HCT116 (cell line): ENCODE measurements around the gene ATP13A2. TPM values are rescaled to one million over a fixed set of nuclear protein-coding genes. Genes with fewer than 3 reads are reported as not detected.

Experiments
- ATAC-seq: fragments of 200-7000 bp; cut with Tn5 transposase; 2 replicates; pipeline ENCODE4 v1.9.1; 2020; ENCODE audit warnings: mild to moderate bottlenecking, moderate library complexity
- BruUV-seq: library from RNA; stranded (reverse); fragments of 400-500 nt; replicated peaks from 2 replicates; lab custom pipeline; 2021; lab: Mats Ljungman, UMichigan
- CTCF ChIA-PET: fragments of 300-600 bp; sonication (Branson Sonifier 250); formaldehyde crosslinking; loops from one replicate; lab custom pipeline; 2021; ENCODE audit warnings: antibody characterized with exemption; lab: Charles Lee
- POLR2A ChIA-PET: fragments of 300-600, 350-600 bp; sonication (Branson Sonifier 250); formaldehyde crosslinking; loops from one replicate; lab custom pipeline; 2021; ENCODE audit warnings: antibody characterized with exemption; lab: Charles Lee
- RAD21 ChIA-PET, 2 experiments: fragments of 300-600 bp; sonication (Branson Sonifier 250); formaldehyde crosslinking; loops; one replicate each; lab custom pipeline; 2023; ENCODE audit warnings: low total read pairs in 2 of 2; ENCODE audit not compliant: uncharacterized antibody in 2 of 2, unreplicated experiment in 2 of 2, low non-redundant PET in 1 of 2; lab: Charles Lee
- DNase-seq: peaks from one replicate; pipeline ENCODE4 v3.0.0-alpha.2; 2010; ENCODE audit warnings: low read depth, low spot score
- H2AFZ ChIP-seq: fragments of 200-600 bp; shearing (Covaris generic), sonication (generic); 2 replicates; pipeline ENCODE4 v1.6.1; 2017; ENCODE audit warnings: low read depth, mixed run types, mixed read lengths, antibody characterized with exemption, low read length; ENCODE audit not compliant: poor library complexity, severe bottlenecking
- H3K27ac ChIP-seq: 2 replicates; pipeline ENCODE4 v1.5.1; 2012; ENCODE audit warnings: low read depth, low read length
- H3K27me3 ChIP-seq: fragments of 200-600 bp; sonication (generic); 2 replicates; pipeline ENCODE4 v1.6.1; 2016; ENCODE audit warnings: mixed run types, low read length, mixed read lengths; ENCODE audit not compliant: insufficient read depth
- H3K36me3 ChIP-seq, 2 experiments: fragments of 200-500 bp in 1 of 2; fragments of 200-600 bp in 1 of 2; sonication (Bioruptor generic) in 1 of 2; sonication (generic) in 1 of 2; 2 replicates each; pipeline versions ENCODE4 v1.5.1 to v1.6.1; 2014 to 2016; ENCODE audit warnings: low read length in 2 of 2, inconsistent platforms in 1 of 2, mixed read lengths in 1 of 2, mixed run types in 1 of 2; ENCODE audit not compliant: insufficient read depth in 2 of 2, control insufficient read depth in 1 of 2
- H3K4me1 ChIP-seq, 2 experiments: fragments of 200-600 bp in 1 of 2; sonication (generic) in 1 of 2; 2 replicates each; pipeline versions ENCODE4 v1.5.1 to v1.6.1; 2012 to 2017; ENCODE audit warnings: low read length in 2 of 2, inconsistent platforms in 1 of 2, mild to moderate bottlenecking in 1 of 2, mixed read lengths in 1 of 2, mixed run types in 1 of 2, moderate library complexity in 1 of 2; ENCODE audit not compliant: insufficient read depth in 2 of 2, control insufficient read depth in 1 of 2
- H3K4me2 ChIP-seq: fragments of 200-600 bp; sonication (generic); 2 replicates; pipeline ENCODE4 v1.6.1; 2017; ENCODE audit warnings: mixed run types, low read length, mixed read lengths
- H3K4me3 ChIP-seq, 2 experiments: fragments of 200-600 bp in 1 of 2; sonication (generic) in 1 of 2; replicated peaks in 1 of 2; 2 replicates each; pipeline ENCODE4 v1.5.1; 2011 to 2016; ENCODE audit warnings: low read length in 2 of 2, control low read depth in 1 of 2, low read depth in 1 of 2, mild to moderate bottlenecking in 1 of 2, mixed read lengths in 1 of 2, mixed run types in 1 of 2
- H3K79me2 ChIP-seq: fragments of 200-600 bp; sonication (generic); 2 replicates; pipeline ENCODE4 v1.6.1; 2017; ENCODE audit warnings: mild to moderate bottlenecking, mixed run types, low read length, moderate library complexity, mixed read lengths; ENCODE audit not compliant: insufficient read depth
- H3K9ac ChIP-seq: fragments of 200-600 bp; sonication (generic); 2 replicates; pipeline ENCODE4 v1.6.1; 2016; ENCODE audit warnings: low read length, mixed read lengths
- H3K9me2 ChIP-seq: fragments of 200-600 bp; sonication (generic), shearing (Covaris generic); 2 replicates; pipeline ENCODE4 v1.6.1; 2017; ENCODE audit warnings: mixed run types, mild to moderate bottlenecking, moderate library complexity; ENCODE audit not compliant: insufficient read depth
- H3K9me3 ChIP-seq, 2 experiments: fragments of 200-500 bp in 1 of 2; fragments of 200-600 bp in 1 of 2; sonication (Bioruptor generic) in 1 of 2; sonication (generic) in 1 of 2; 2 replicates each; pipeline ENCODE4 v1.6.1; 2014 to 2017; ENCODE audit warnings: low read length in 2 of 2, mixed read lengths in 2 of 2, inconsistent platforms in 1 of 2, low read depth in 1 of 2, mild to moderate bottlenecking in 1 of 2, mixed run types in 1 of 2, moderate library complexity in 1 of 2; ENCODE audit not compliant: control insufficient read depth in 1 of 2, insufficient read depth in 1 of 2
- H4K20me1 ChIP-seq: fragments of 200-600 bp; sonication (generic), shearing (Covaris generic); 2 replicates; pipeline ENCODE4 v1.6.1; 2017; ENCODE audit warnings: mixed run types, mild to moderate bottlenecking, moderate library complexity; ENCODE audit not compliant: insufficient read depth
- CEBPB ChIP-seq: IDR thresholded peaks from 2 replicates; pipeline ENCODE4 v1.6.1; 2012; ENCODE audit warnings: low read depth
- EGR1 ChIP-seq: IDR thresholded peaks from 2 replicates; pipeline ENCODE4 v1.6.1; 2012; ENCODE audit warnings: low read depth
- ELF1 ChIP-seq: IDR thresholded peaks from 2 replicates; pipeline ENCODE4 v1.6.1; 2012; ENCODE audit warnings: low read depth, borderline replicate concordance
- EZH2 ChIP-seq: fragments of 200-600 bp; sonication (generic); IDR thresholded peaks from 2 replicates; pipeline ENCODE4 v1.6.1; 2017; ENCODE audit warnings: antibody characterized with exemption, mixed run types
- EZH2phosphoT487 ChIP-seq: fragments of 200-600 bp; IDR thresholded peaks from 2 replicates; pipeline ENCODE4 v1.6.1; 2018; ENCODE audit warnings: antibody characterized with exemption, borderline replicate concordance
- FOSL1 ChIP-seq: IDR thresholded peaks from 2 replicates; pipeline ENCODE4 v1.6.1; 2012; ENCODE audit warnings: low read depth
- JUND ChIP-seq: IDR thresholded peaks from 2 replicates; pipeline ENCODE4 v1.6.1; 2012
- POLR2AphosphoS5 ChIP-seq: IDR thresholded peaks from 2 replicates; pipeline ENCODE4 v1.6.1; 2011; ENCODE audit warnings: mild to moderate bottlenecking, low read depth, low read length, moderate library complexity
- RAD21 ChIP-seq: IDR thresholded peaks from 2 replicates; pipeline ENCODE4 v1.6.1; 2012; ENCODE audit warnings: low read depth, mild to moderate bottlenecking
- REST ChIP-seq: IDR thresholded peaks from 2 replicates; pipeline ENCODE4 v1.6.1; 2012; ENCODE audit warnings: low read depth
- SIN3A ChIP-seq: IDR thresholded peaks from 2 replicates; pipeline ENCODE4 v1.6.1; 2012; ENCODE audit warnings: low read depth
- SP1 ChIP-seq: IDR thresholded peaks from 2 replicates; pipeline ENCODE4 v1.6.1; 2012; ENCODE audit warnings: low read depth
- SRF ChIP-seq: IDR thresholded peaks from 2 replicates; pipeline ENCODE4 v1.6.1; 2012; ENCODE audit warnings: low read depth
- TCF7L2 ChIP-seq: IDR thresholded peaks from 2 replicates; pipeline ENCODE4 v1.7.0; 2011; ENCODE audit warnings: borderline replicate concordance, inconsistent platforms; ENCODE audit not compliant: insufficient read depth, insufficient read length; ENCODE audit errors: extremely low read depth
- YY1 ChIP-seq: IDR thresholded peaks from 2 replicates; pipeline ENCODE4 v1.6.1; 2011; ENCODE audit warnings: low read length, low read depth, moderate library complexity, mild to moderate bottlenecking; ENCODE audit not compliant: insufficient replicate concordance; ENCODE audit errors: extremely low read depth
- ZFX ChIP-seq: fragments of 450-650 bp; IDR thresholded peaks from 2 replicates; pipeline ENCODE4 v1.6.1; 2017
- ZNF274 ChIP-seq: fragments of 200-500 bp; sonication (Bioruptor generic); IDR thresholded peaks from 2 replicates; pipeline ENCODE4 v1.6.1; 2014; ENCODE audit warnings: mild to moderate bottlenecking, low read depth, low read length, inconsistent platforms
- intact Hi-C: fragments of 100-400 bp; cut with micrococcal nuclease; formaldehyde crosslinking; loops from 2 replicates; pipeline ENCODE4 v1.10.0; 2022
- total RNA-seq: library from RNA; stranded (reverse); gene quantifications from one replicate; pipeline ENCODE4 v1.2.1, GENCODE V29; 2021; ENCODE audit not compliant: unreplicated experiment
- TF ChIP-seq, protein P1 (sequence below): IDR thresholded peaks from 2 replicates; pipeline ENCODE4 v1.6.1; 2011; ENCODE audit warnings: mild to moderate bottlenecking, low read length, moderate library complexity; ENCODE audit not compliant: insufficient replicate concordance; ENCODE audit errors: extremely low read depth
- TF ChIP-seq, protein P2 (sequence below): IDR thresholded peaks from 2 replicates; pipeline ENCODE4 v1.6.1; 2012
- TF ChIP-seq, protein P3 (sequence below): IDR thresholded peaks from 2 replicates; pipeline ENCODE4 v1.6.1; 2012

Gene ATP13A2
- total RNA-seq, 1 experiment from 2014 or later, result 60.5 TPM

GRCh38 chr1:16968372-16968771 lies 43.4 kb downstream of the ATP13A2 start:
- BruUV-seq, result no TSS peak
- POLR2A ChIA-PET, result no interaction called here

More at GRCh38 chr1:16968372-16968771, 43.4 kb downstream of the ATP13A2 start:
- H3K27me3 ChIP-seq, result no peaks in the 10 kb centered on the region
- H3K4me2 ChIP-seq, result no peak overlapping the region
- peaks cover 11 to 15% of the 10 kb centered on the region in 2 experiments for H3K4me1 ChIP-seq
- H3K79me2 ChIP-seq, result no peaks in the 10 kb centered on the region
- no peak overlapping the region for H3K9ac ChIP-seq
- no peaks in the 10 kb centered on the region for H3K9me2 ChIP-seq
- no peak overlapping the region for H2AFZ ChIP-seq
- no peak for ATAC-seq
- peaks cover 0 to 1% of the 10 kb centered on the region in 2 experiments; a peak in 1 of 4 replicates for H3K36me3 ChIP-seq
- TF ChIP-seq REST (no peak), SP1 (no peak), EGR1 (no peak), ZFX (no peak), FOSL1 (no peak), YY1 (no peak), JUND (no peak), POLR2AphosphoS5 (no peak), TCF7L2 (no peak), ZNF274 (no peak), EZH2phosphoT487 (no peak), RAD21 (no peak), SRF (no peak), CEBPB (no peak), ELF1 (no peak), SIN3A (no peak), EZH2 (no peak)
- TF ChIP-seq, protein P1, sequence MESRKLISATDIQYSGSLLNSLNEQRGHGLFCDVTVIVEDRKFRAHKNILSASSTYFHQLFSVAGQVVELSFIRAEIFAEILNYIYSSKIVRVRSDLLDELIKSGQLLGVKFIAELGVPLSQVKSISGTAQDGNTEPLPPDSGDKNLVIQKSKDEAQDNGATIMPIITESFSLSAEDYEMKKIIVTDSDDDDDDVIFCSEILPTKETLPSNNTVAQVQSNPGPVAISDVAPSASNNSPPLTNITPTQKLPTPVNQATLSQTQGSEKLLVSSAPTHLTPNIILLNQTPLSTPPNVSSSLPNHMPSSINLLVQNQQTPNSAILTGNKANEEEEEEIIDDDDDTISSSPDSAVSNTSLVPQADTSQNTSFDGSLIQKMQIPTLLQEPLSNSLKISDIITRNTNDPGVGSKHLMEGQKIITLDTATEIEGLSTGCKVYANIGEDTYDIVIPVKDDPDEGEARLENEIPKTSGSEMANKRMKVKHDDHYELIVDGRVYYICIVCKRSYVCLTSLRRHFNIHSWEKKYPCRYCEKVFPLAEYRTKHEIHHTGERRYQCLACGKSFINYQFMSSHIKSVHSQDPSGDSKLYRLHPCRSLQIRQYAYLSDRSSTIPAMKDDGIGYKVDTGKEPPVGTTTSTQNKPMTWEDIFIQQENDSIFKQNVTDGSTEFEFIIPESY, result no peak
- TF ChIP-seq, protein P2, sequence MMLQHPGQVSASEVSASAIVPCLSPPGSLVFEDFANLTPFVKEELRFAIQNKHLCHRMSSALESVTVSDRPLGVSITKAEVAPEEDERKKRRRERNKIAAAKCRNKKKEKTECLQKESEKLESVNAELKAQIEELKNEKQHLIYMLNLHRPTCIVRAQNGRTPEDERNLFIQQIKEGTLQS, result no peak
- TF ChIP-seq, protein P3, sequence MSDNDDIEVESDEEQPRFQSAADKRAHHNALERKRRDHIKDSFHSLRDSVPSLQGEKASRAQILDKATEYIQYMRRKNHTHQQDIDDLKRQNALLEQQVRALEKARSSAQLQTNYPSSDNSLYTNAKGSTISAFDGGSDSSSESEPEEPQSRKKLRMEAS, result no peak
- TF ChIP-seq, all 23 proteins: peak for 0
- H3K4me3 ChIP-seq, result no peak overlapping the region
- no peaks in the 10 kb centered on the region for H3K9me3 ChIP-seq
- intact Hi-C loops, result no loop called here
- H4K20me1 ChIP-seq, result no peaks in the 10 kb centered on the region
- H3K27ac ChIP-seq, result no peak overlapping the region
- no peak for DNase-seq
- ChIA-PET CTCF (no interaction called here), RAD21 (no interaction called here)
